ENCODE data around the gene ACTA1.

- TF ChIP-seq CTCF (IDR thresholded peaks at IDR 0.05; ENCODE audit: low read depth, low read length, missing input control) (no peak), FOXA2 (IDR thresholded peaks at IDR 0.05) (no peak), YY1 (IDR thresholded peaks at IDR 0.05) (no peak), REST (IDR thresholded peaks at IDR 0.05) (no peak), SP1 (IDR thresholded peaks at IDR 0.05) (no peak)
These were observed 49.1 kb downstream of the ACTA1 start for GRCh38 chr1:229384822-229385221.
